ENCODE measurements around the gene DNMBP.

DNA sequence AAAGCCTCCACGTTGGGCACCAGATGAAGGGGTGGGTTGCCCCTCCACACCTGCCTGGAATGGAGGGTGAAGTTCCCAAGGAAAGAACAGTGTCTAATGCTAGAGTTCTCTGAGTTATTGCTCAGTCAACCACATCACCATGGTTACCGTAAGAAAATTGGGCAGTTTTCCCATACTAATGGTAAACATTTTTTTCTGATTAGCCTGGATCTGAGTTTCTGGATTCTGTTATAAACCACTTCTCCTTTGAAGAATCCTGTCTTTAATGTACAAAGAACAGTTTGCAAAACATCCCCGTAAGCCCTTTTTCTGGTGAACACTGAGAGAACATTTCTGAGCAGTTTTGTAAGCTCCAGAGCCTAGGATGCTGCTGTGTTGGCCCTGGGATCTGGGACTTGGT is 181.8 kb downstream of the DNMBP start:
- TF ChIP-seq CTCF (IDR thresholded peaks at IDR 0.05) (no peak), POLR2A (IDR thresholded peaks at IDR 0.05) (no peak)
